Fibroblast of lung (primary cell): ENCODE measurements around the gene TMEM131. TPM values are rescaled to one million over a fixed set of nuclear protein-coding genes. Genes with fewer than 3 reads are reported as not detected.
"Not testable (repeated sequence)": the region's sequence is repeated elsewhere in the genome, so short reads cannot be mapped to it uniquely, and the experiment has no call there.

Experiments used
- DNase-seq, 2 donors: peaks; one replicate each; pipeline versions ENCODE4 v3.0.0 to v3.0.0-alpha.2; 2010; ENCODE audit warnings: low read depth in 2 of 2
- H2AFZ ChIP-seq: 2 replicates; pipeline ENCODE4 v1.5.1; 2012; ENCODE audit warnings: low read length, control low read depth, inconsistent platforms
- H3K27ac ChIP-seq: 2 replicates; pipeline ENCODE4 v1.5.1; 2011; ENCODE audit warnings: low read length, control low read depth; ENCODE audit not compliant: insufficient read depth
- H3K27me3 ChIP-seq: 2 replicates; pipeline ENCODE4 v1.5.1; 2011; ENCODE audit warnings: mild to moderate bottlenecking, low read length; ENCODE audit not compliant: control insufficient read depth, insufficient read depth
- H3K36me3 ChIP-seq: 2 replicates; pipeline ENCODE4 v1.5.1; 2011; ENCODE audit warnings: low read length; ENCODE audit not compliant: control insufficient read depth, insufficient read depth
- H3K4me1 ChIP-seq: 2 replicates; pipeline ENCODE4 v1.5.1; 2011; ENCODE audit warnings: low read length; ENCODE audit not compliant: control insufficient read depth, insufficient read depth; ENCODE audit errors: extremely low read depth
- H3K4me2 ChIP-seq: 2 replicates; pipeline ENCODE4 v1.5.1; 2011; ENCODE audit warnings: low read length, control low read depth; ENCODE audit not compliant: insufficient read depth; ENCODE audit errors: extremely low read depth
- H3K4me3 ChIP-seq, 4 experiments: fragments of 200-600 bp in 1 of 4; sonication (generic) in 1 of 4; replicated peaks in 1 of 4; 2 replicates each; pipeline ENCODE4 v1.5.1; 2011 to 2016; ENCODE audit warnings: low read length in 4 of 4, low read depth in 3 of 4, mild to moderate bottlenecking in 3 of 4, control low read depth in 2 of 4, inconsistent platforms in 1 of 4, mixed read lengths in 1 of 4; ENCODE audit not compliant: insufficient read depth in 1 of 4; ENCODE audit errors: control extremely low read depth in 1 of 4
- H3K79me2 ChIP-seq: 2 replicates; pipeline ENCODE4 v1.5.1; 2012; ENCODE audit warnings: mild to moderate bottlenecking, low read length, inconsistent platforms; ENCODE audit not compliant: control insufficient read depth, insufficient read depth
- H3K9ac ChIP-seq: 2 replicates; pipeline ENCODE4 v1.5.1; 2011; ENCODE audit warnings: mild to moderate bottlenecking, low read length, control low read depth; ENCODE audit not compliant: insufficient read depth
- H3K9me3 ChIP-seq: 2 replicates; pipeline ENCODE4 v1.5.1; 2012; ENCODE audit warnings: low read depth, low read length; ENCODE audit not compliant: control insufficient read depth, insufficient read depth
- H4K20me1 ChIP-seq: 2 replicates; pipeline ENCODE4 v1.5.1; 2011; ENCODE audit warnings: low read length; ENCODE audit not compliant: control insufficient read depth, insufficient read depth; ENCODE audit errors: extremely low read depth
- EZH2 ChIP-seq: IDR thresholded peaks from 2 replicates; pipeline ENCODE4 v1.5.1; 2012; ENCODE audit warnings: low read length, control low read depth, mild to moderate bottlenecking; ENCODE audit errors: missing control alignments
- polyA plus RNA-seq, 2 donors: library from polyadenylated mRNA; depleted of rRNA in 1 of 2; stranded (reverse) in 1 of 2; unstranded in 1 of 2; fragments of >200 nt; gene quantifications; 2 replicates each; pipeline ENCODE4 v1.2.1, GENCODE V29; 2011 to 2012; ENCODE audit warnings: missing spikeins in 1 of 2
- total RNA-seq: library from RNA; depleted of rRNA; stranded (reverse); fragments of >200 nt; gene quantifications from 2 replicates; pipeline ENCODE4 v1.2.1, GENCODE V29; 2014
- TF ChIP-seq, protein P1 (sequence below), 2 donors: IDR thresholded peaks in 1 of 2; conservative IDR thresholded peaks in 1 of 2; 1 replicate in 1 of 2; 2 replicates in 1 of 2; pipeline ENCODE4 v1.5.1; 2011 to 2012; ENCODE audit warnings: low read length in 2 of 2, control low read depth in 1 of 2, inconsistent platforms in 1 of 2, low read depth in 1 of 2, mild to moderate bottlenecking in 1 of 2

The TMEM131 gene
- total and polyA plus RNA-seq, 2 donors (not counting 1 experiment from before 2014, with no cell fraction given) = 18.1 to 32.4 TPM

GRCh38 chr2:97918818-97919217 is 76.9 kb downstream of the TMEM131 start:
- H3K9ac ChIP-seq = no peak overlapping the region
- no peak overlapping the region for H3K27ac ChIP-seq
- no peaks in the 10 kb centered on the region for H3K9me3 ChIP-seq
- no peak overlapping the region for H2AFZ ChIP-seq
- H4K20me1 ChIP-seq = no peaks in the 10 kb centered on the region
- no peak for DNase-seq
- TF ChIP-seq, protein P1, sequence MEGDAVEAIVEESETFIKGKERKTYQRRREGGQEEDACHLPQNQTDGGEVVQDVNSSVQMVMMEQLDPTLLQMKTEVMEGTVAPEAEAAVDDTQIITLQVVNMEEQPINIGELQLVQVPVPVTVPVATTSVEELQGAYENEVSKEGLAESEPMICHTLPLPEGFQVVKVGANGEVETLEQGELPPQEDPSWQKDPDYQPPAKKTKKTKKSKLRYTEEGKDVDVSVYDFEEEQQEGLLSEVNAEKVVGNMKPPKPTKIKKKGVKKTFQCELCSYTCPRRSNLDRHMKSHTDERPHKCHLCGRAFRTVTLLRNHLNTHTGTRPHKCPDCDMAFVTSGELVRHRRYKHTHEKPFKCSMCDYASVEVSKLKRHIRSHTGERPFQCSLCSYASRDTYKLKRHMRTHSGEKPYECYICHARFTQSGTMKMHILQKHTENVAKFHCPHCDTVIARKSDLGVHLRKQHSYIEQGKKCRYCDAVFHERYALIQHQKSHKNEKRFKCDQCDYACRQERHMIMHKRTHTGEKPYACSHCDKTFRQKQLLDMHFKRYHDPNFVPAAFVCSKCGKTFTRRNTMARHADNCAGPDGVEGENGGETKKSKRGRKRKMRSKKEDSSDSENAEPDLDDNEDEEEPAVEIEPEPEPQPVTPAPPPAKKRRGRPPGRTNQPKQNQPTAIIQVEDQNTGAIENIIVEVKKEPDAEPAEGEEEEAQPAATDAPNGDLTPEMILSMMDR (conservative IDR thresholded peaks at IDR 0.05 in 1 of 2, IDR thresholded peaks at IDR 0.05 in 1 of 2; ENCODE audit: low read depth in 1 of 2, low read length in 2 of 2) = no peak
- TF ChIP-seq EZH2 = no peak
- H3K4me3 ChIP-seq = no peak overlapping the region
- no peaks in the 10 kb centered on the region for H3K4me1 ChIP-seq
- no peaks in the 10 kb centered on the region for H3K27me3 ChIP-seq
- peaks cover 4% of the 10 kb centered on the region for H3K79me2 ChIP-seq
- no peak overlapping the region for H3K4me2 ChIP-seq
- H3K36me3 ChIP-seq = no peaks in the 10 kb centered on the region

DNA sequence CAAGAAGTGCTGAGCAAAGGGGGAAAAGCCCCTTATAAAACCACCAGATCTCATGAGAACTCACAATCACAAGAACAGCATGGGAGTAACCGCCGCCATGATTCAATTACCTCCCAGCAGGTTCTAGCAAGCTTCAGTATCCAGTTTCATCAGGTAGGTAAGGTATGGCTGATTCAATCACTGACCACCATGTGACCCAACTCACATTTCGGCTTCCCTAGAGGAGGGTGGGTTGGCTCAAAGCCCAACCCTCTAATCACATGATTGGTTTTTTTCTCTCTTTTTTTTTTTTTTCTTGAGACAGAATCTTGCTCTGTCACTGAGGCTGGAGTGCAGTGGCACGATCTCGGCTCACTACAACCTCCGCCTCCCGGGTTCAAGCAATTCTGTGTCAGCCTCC is 78.1 kb downstream of the TMEM131 start:
- H3K27ac ChIP-seq, DNase-seq, H3K9ac ChIP-seq, H3K4me1 ChIP-seq, H3K9me3 ChIP-seq, H3K79me2 ChIP-seq, H4K20me1 ChIP-seq, H3K4me3 ChIP-seq, H2AFZ ChIP-seq, H3K27me3 ChIP-seq, H3K4me2 ChIP-seq, H3K36me3 ChIP-seq: not testable (repeated sequence)

GRCh38 chr2:97914691-97915213 is 81.0 kb downstream of the TMEM131 start:
- H4K20me1 ChIP-seq = no peaks in the 10 kb centered on the region
- no peaks in the 10 kb centered on the region for H3K9me3 ChIP-seq
- H3K9ac ChIP-seq = no peak overlapping the region
- H3K79me2 ChIP-seq = peaks cover 4% of the 10 kb centered on the region
- no peak overlapping the region for H3K27ac ChIP-seq
- H3K36me3 ChIP-seq = no peaks in the 10 kb centered on the region
- peak in 1 of 2 donors; percentile 73 for DNase-seq
- no peak overlapping the region for H3K4me3 ChIP-seq
- no peak overlapping the region for H2AFZ ChIP-seq
- H3K4me1 ChIP-seq = no peaks in the 10 kb centered on the region
- no peak overlapping the region for H3K4me2 ChIP-seq
- no peak for TF ChIP-seq EZH2
- TF ChIP-seq, protein P1 (conservative IDR thresholded peaks at IDR 0.05 in 1 of 2, IDR thresholded peaks at IDR 0.05 in 1 of 2; ENCODE audit: low read depth in 1 of 2, low read length in 2 of 2) = no peak
- H3K27me3 ChIP-seq = no peaks in the 10 kb centered on the region
